ENCODE results near the gene METTL27.
"Not testable (repeated sequence)": the region's sequence is repeated elsewhere in the genome, so short reads cannot be mapped to it uniquely, and the experiment has no call there.

METTL27 gene, protein sequence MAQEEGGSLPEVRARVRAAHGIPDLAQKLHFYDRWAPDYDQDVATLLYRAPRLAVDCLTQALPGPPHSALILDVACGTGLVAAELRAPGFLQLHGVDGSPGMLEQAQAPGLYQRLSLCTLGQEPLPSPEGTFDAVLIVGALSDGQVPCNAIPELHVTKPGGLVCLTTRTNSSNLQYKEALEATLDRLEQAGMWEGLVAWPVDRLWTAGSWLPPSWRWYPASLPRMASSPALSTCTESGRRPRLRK

DNA sequence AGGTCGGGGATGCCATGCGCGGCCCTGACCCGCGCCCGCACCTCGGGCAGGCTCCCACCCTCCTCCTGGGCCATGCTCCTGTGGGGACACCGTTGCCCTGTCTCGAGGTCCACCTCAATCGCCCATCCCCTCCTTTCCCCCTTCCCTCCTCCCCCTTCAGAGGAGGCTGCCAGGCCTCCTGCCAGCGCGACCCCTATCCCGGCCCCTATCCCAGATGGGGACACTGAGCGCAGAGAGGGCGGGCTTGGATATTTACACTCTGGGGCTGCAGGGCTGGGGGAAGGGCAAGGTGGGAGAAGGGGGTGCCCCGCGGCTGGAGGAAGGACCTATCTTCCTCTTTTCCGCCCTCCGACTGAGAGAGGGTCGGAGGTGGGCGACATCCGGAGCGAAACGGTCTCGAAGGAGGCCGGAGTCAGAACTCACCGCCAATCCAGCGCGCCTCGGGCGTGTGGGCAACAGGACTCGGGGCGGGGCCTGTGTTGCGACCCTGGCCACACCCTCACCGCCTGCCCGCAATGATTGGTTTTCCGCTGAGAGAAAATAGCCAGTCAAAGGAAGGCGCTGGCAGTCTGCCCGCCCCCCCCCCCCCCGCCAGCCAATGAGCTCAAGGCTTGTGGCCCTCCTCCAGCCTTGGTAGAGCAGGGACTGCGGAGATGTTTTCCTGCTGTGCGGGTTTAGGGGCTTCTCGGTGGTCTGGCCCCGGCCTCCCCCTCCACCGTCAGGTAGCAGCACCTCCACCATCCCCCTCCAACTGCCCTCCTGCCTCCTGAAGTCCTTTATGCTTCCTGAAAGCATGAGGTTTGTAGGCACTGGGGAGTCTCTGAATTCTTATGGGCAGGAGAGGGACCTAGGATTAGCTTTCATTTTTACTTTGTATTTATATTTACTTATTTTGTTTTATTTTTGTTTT, at the start of gene METTL27:
METTL27 (minus strand) TSS at position 450 of the 910 bp plus-strand sequence; CDS start at position 74, 376 bp downstream.
- DNase-seq (ENCODE audit: low spot score), result peak; percentile 98

DNA sequence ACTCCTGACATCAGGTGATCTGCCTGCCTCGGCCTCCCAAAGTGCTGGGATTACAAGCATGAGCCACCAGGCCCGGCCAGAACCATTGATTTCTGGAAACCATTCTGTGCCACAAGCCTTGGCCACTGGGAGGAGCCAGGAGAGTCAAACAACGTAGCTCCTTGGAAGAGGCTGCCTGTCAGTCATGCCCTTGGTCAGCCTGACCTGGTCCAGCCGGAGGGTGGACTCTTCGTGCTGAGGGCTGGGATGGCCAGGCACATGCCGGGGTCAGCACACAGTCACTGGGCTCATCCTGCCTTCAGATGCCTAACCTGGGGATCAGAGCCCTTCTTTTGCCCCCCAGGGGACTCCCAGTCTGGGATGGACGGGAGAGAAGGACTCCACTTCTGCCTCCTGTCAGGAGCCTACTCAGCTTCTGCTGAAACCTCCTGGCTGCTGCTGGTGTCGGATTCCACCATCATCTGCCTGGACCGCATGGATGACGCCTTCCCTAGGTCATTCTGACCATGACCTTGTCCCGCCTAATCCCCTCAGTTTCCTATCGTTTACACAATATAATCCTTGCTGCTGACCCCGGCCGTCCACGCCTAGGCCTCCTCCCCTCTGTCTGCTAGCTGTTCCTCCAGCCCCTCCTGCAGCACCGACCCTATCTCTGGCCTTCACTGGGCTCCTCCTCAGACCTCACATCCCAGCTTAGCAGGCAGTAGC, 49.0 kb upstream of the METTL27 start:
- no peak for DNase-seq (ENCODE audit: low spot score)

DNA sequence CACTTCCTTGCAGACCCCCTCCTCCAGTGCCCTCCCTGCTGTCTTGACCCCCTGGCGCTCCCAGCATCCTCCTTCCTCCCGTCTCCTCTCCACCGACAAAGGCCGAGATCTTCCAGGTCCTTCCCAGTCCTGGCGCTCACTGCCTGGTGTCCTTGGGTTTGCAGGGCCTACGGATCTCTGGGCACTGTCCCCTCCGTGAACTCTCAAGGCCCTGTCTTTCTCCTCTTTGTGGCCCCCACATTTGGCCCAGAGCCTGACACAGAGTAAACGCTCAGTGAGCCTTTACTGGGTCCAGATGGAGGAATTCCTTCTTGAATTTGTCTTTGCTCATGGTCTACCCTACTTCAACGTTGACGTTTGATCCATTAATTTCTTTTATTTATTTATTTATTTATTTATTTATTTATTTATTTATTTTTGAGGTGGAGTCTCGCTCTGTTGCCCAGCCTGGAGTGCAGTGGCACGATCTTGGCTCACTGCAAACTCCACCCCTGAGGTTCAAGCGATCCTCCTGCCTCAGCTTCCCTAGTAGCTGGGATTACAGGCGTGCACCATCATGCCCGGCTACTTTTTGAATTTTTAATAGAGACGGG, 48.3 kb upstream of the METTL27 start:
- no peak for DNase-seq (ENCODE audit: low spot score)

DNA sequence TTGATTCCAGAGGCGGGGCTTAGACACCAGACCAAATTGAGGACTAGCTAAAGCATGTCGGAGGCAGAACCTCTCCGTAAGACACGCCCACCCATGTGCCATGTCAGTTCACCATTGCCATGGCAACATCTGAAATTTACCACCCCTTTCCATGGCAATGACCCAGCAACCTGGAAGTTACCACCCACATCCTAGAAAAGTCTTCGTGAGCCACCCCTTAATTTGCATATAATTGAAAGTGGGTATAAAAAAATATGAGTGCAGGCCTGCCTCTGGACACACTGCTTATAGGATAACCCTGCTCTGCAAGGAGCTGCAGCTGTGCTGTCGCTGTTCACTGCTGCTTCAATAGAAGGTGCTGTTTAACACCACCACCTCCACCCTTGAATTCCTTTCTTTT, 46.6 kb upstream of the METTL27 start:
- DNase-seq (ENCODE audit: low spot score), result no peak

DNA sequence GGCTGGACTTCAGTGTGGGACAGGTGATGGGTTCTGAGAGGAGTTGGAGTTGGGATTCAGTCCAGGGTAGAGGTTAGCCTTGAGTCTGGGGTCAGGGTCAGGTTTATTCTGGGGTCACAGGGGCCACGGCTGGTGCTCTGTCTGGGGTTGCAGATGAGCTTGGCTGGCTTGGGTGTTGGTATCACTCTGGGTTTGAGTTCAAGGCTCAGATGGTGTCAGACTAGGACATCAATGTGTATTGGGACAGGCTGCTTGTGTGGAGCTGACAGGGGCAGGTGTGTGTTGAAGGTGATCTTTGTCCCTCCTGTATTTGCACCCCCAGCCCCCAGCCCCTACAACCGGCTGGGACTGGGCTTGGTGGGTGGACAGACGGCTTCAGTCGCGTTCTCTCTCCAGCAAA, 45.4 kb upstream of the METTL27 start:
- DNase-seq (ENCODE audit: low spot score), result no peak

DNA sequence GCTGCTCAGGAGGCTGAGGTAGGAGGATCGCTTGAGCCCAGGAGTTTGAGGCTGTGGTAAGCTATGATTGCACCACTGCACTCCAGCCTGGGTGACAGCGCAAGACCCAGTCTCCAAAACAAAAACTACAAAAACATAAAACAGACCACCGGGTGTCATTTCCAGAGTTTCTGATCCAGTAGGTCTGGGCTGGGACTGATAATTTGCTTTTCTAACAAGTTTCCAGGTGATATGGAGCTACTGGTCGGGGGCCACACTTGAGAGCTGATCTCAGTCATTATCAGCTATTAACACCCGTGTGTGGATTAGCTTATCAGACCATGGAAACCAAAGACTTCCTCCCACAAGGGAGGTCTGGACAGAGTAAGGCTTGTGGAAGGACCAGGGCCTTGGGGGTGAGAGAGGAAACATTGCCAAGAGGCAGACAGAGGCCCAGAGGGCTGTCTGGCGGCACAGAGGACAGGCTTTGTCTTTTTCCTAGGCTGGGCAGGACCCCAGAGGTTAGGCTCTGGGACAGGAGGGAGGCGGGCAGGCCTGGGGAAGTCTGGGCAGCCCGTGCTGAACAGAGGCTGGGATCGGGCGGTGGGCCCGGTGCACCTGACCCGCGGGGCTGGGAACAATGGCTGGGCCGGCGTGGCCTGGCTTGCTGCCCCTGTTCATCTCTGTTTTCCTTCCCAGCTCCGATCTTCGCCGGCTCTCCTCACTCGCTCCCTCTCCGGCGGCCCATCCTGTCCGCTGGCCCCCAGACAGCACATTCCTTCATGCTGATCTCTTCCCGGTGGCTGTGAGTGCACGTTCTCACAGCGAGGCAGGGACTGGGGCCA, 43.9 kb upstream of the METTL27 start:
- DNase-seq (ENCODE audit: low spot score), result peak; percentile 88

DNA sequence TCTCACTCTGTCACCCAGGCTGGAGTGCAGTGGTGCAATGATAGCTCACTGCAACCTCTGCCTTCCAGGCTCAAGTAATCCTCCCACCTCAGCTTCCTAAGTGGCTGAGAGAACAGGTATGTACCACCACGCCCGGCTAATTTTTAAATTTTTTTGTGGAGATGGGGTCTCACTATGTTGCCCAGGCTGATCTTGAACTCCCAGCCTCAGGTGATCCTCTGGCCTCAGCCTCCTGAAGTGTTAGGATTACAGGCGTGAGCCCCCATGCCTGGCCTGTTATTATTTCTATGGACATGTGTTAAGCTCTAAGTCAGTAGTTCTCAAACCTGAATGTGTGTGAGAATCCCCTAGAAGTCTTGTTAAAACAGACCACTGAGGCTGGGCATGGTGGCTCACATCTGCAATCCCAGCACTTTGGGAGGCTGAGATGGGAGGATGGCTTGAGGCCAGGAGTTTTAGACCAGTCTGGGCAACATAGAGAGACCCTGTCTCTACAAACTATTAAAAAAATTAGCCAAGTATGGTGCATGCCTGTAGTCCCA, 43.2 kb upstream of the METTL27 start:
- no peak for DNase-seq (ENCODE audit: low spot score)

DNA sequence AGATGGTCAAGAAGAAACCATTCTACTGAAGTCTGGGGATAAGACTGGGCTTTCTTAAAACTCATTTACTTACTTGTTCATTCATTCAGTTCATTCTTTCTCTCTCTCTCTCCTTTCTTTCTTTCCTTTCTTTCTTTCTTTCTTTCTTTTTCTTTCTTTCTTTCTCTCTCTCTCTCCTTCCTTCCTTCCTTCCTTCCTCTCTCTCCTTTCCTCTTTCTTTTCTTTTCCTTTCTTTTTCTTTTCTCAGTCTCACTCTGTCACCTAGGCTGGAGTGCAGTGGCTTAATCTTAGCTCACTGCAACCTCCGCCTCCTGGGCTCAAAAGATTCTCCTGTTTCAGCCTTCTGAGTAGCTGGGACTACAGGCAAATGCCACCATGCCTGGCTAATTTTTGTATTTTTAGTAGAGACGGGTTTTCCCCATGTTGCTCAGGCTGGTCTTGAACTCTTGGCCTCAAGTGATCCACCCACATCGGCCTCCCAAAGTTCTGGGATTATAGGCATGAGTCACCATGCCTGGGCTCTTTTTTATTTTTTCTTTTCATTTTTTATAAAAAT, 42.6 kb upstream of the METTL27 start:
- not testable (repeated sequence) for DNase-seq (ENCODE audit: low spot score)

DNA sequence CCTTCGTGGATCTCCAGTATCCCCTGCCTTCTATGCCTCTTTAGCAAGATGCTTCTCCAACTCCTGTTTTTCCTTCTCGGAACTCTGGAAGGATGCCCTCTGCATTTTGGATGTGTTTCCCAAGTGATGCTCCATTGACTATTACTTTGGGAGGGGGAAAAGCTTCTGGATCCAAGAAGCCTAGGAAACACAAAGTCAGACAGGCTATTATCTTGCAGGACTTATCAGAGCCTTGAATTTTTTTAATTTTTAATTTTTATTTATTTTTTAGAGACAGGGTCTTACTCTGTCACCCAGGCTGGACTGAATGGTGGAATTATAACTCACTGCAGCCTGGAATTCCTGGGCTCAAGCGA, 39.7 kb upstream of the METTL27 start:
- DNase-seq (ENCODE audit: low spot score), result no peak

DNA sequence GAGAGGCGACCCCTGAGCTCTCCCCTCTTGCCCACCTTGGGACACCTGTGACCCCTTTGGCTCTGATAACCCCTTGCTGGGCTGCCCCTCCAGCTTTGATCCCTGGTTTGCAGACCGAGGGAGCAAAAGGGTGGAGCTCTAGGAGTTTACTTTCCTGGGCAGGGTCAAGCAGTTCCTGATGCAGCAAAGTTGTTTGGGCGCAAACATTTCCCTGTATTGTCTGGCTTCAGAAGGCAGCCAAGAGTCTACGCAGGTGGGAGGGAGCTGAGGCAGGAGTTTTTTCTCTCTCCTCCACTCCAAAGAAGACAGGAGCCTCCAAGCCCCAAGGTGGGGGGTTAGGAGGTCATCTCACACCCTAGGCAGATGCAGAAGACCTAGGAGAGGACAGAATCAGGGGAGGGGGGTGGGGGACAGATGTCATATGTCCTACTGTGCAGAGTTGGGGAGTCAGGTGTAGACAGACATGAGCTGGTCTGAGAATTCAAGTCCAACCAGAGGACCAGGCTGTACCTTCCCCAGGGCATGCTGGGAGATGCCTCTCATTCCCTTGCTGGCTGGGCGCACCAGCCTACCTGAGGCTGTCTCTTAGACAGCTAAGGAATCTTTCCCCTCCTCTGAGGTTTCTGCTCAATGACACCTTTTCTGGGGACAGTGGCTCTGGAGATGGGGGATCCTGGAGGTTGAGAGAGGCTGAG, 39.2 kb upstream of the METTL27 start:
- no peak for DNase-seq (ENCODE audit: low spot score)

DNA sequence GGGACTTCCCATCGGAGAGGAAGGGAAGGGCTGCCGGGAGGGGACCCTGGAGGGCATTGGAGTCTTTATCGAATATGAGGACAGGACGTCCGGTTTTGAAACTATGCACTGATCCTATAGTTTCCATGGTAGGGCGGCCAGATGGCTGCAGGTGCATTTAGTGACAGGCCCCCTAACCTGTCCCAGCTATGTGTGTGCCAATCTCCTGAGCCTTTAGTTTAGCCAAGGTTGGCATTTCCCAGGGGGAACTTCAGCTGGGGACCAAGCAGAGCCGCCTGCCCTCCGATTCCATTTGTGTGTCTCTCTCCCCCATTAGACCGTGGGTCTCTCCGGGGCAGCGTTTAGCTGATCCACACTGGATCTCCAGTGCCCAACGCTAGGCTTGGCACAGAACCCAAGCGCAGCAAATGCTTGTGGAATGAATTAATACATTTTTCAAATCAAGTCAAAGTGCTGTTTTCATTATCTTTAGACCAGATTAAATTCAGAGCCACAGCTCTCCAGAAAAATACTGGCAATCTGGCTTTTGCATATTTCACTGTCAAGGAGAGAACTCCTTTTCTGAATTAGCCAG, 38.5 kb upstream of the METTL27 start:
- DNase-seq (ENCODE audit: low spot score), result no peak

DNA sequence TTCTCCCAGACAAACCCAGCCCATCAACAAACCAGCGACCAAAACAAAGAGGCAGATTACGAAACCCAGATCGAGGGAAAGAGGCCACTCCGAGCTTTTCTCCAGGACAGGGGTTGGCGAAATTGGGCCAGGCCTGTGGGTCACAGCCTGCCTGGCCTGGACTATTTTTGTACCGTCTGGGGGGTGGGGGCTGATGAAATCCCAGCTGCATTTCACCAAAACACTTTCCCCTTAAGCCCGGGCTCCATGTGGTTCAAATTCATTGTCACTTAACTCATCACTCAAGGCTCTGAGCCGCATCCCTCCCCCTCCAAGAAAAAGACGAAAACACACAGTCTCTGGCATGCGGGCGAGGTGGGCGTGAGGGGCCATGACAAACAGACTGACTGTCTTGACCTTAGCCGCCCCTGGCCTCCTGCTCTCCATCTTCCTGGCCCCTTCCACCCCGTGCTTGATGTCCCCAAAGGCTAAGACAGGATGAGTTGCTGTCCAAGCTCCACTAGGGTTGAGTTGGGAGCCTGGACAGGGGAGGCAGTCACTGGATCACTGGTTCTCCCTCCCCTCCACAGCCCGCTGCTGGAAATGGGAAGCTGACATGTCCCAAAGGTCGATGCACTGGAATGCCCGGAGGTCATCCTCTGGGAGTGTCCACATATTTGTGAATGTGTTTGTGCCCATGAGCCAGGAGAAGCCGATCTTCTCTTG, 37.8 kb upstream of the METTL27 start:
- peak; percentile 87 for DNase-seq (ENCODE audit: low spot score)

DNA sequence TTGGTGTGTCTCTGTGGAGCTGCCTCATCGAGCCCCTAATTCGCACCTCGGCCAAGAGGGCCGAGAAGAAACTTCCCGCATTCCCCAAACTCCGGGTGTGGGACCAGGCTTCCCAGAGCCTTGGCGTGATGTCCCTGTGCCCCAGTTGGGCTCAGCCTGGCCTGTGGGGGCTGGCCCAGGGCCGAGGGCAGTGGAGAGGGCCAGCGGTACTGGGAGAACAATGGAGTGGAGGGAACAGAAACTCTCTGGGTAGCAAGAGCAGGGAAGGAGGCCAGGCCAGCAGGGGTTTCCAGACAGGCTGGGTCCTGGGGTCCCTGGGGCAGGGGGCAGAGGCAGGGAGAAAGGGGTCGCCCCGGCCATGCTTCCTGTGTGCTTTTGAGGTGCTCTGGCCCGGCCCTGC, 34.7 kb upstream of the METTL27 start:
- DNase-seq (ENCODE audit: low spot score), result no peak

DNA sequence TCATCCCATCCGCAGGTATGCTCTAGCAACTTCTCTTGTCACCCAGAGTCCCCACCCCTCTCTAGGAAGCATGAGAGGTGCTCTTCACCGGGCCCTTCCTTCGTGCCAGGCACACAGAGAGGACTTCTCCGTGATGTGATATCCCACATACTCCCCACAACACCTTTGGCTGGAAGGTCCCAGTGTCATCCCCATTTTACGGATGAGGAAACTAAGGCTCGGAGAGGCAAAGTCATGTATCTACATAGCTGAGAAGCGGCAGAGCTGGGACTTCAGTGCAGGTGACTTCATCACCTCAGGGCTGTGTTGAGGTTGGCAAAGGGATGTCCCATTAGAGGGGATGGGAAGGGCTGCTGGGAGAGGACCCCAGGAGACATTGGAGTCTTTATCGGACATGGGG, 34.0 kb upstream of the METTL27 start:
- DNase-seq (ENCODE audit: low spot score), result no peak

DNA sequence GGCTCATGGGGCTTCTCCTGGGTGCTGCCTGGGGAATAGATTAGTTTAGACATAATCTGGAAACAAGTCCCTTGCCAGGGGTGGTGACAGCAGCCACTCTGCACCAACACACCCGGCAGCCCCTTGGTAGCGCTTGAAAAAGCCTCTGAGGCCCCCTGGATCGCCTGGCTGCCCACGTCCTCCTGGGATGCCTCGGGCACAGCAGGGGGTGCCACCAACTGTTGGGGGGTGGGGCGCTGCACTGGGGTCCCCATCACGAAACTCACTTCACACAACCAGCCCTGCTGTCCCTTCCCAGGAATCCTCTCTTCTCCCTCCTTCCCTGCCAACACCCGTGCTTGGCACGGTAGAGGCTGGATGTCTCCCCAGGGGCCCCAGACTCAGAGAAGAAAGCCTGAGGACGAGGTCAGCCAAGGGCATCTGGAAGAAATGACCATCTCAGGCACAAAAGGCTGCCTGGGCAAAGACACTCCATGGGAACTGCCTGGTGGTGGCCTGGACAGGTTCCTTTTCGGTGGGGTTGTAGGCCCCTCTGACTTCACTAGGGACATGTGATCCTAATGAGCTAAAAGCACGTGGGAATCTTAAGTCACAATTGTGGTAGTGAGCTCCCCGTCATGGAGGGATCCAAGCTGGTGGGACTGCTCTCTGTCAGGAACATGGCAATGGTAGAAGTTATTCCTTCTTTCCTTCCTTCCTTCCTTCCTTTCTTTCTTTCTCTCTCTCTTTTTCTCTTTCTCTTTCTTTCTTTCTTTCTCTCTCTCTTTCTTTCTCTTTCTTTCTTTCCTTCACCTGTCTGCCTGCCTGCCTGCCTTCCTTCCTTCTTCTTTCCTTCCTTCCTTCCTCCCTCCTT, 30.0 kb upstream of the METTL27 start:
- no peak for DNase-seq (ENCODE audit: low spot score)

DNA sequence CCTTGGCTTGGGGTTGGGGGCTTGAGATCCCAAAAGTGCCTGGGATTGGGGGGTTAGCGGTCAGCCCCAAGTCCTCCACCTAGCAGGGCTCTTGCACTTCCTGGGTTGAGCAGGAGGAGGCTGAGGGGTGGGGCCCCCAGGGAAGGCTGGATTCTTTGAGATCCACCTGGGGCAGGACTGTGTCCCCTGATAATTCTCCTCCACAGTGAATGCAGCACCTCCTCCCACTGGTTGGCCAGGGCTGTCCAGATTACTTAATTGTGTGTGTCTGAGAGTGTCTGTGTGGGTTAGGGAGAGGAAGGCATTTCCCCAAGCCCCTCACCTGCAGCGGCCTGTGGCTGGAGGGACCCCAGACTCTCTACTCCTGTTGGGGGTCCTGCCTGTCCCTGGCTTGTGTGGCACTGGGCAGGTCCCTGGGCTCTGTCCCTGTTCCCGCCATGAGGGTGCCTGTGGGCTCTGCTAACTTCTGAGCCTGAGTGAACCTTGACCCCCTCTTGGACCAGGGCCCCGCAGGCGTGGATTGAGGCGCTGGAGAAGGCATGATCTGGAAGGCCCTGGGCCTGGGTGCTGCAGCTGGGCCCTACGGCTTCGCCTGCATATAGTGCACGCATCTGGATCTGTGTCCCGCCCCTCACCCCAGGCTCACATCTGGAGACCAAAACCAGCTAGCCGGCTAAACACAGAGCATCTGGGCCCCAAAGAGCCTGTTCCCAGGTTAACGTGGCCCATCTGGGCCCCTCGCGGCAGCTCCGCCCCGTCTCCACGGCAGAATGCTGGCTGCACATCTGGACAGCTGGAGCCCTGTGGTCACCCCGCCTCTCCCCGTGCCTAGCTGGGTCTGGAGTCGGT, 29.1 kb upstream of the METTL27 start:
- DNase-seq (ENCODE audit: low spot score), result no peak

DNA sequence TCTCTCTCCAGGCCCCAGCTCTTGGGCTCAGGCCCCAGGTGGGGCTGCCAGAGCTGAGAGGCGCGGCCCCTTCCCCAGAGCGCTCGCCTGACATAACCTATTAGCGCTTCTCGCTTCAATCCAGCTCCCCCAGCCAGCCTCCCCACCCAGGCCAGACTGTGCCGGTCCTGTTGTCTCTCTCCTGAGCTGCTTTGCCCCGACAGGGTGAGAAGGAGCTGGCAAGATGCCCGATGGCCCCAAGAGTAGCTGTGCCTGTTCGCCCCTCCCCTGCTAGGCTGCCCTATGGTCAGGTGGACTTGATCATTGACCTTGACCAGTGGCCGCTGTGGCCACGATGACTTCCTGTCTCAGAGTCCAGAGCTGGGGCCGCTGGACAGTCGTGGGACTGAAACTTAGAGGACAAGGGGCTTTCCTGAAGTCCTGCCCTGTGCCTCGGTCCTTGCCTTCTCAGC, 27.8 kb upstream of the METTL27 start:
- no peak for DNase-seq (ENCODE audit: low spot score)
